WTC11 (cell line): ENCODE data around the gene CYGB. TPM values are rescaled to one million over a fixed set of nuclear protein-coding genes. Genes with fewer than 3 reads are reported as not detected.

ENCODE experiments used
- ARID4B ChIP-seq: sonication (generic); formaldehyde crosslinking; IDR thresholded peaks from 2 replicates; pipeline ENCODE4 v1.8.0; 2023; ENCODE audit warnings: missing genetic modification reagents, mild to moderate bottlenecking, borderline replicate concordance
- CDX4 ChIP-seq: fragments of 250-450 bp; sonication (Bioruptor Pico); IDR thresholded peaks from 2 replicates; pipeline ENCODE4 v1.9.0; 2021; ENCODE audit warnings: moderate library complexity, mild to moderate bottlenecking, inconsistent platforms, borderline replicate concordance
- E2F5 ChIP-seq: sonication (generic); formaldehyde crosslinking; IDR thresholded peaks from 2 replicates; pipeline ENCODE4 v1.8.1; 2022; ENCODE audit warnings: mild to moderate bottlenecking, moderate library complexity, missing genetic modification reagents
- ESRRA ChIP-seq: sonication (generic); formaldehyde crosslinking; IDR thresholded peaks from 2 replicates; pipeline ENCODE4 v1.8.1; 2022; ENCODE audit warnings: mild to moderate bottlenecking, missing genetic modification reagents, borderline replicate concordance
- ETV6 ChIP-seq: sonication (generic); formaldehyde crosslinking; IDR thresholded peaks from 2 replicates; pipeline ENCODE4 v1.8.1; 2022; ENCODE audit warnings: mild to moderate bottlenecking, missing genetic modification reagents
- FOXK1 ChIP-seq: sonication (generic); formaldehyde crosslinking; IDR thresholded peaks from 2 replicates; pipeline ENCODE4 v1.8.0; 2022; ENCODE audit warnings: mild to moderate bottlenecking, moderate library complexity, missing genetic modification reagents
- FOXP1 ChIP-seq: sonication (generic); formaldehyde crosslinking; IDR thresholded peaks from 2 replicates; pipeline ENCODE4 v1.8.0; 2022; ENCODE audit warnings: missing genetic modification reagents, mild to moderate bottlenecking, moderate library complexity, borderline replicate concordance
- FOXP4 ChIP-seq: sonication (generic); formaldehyde crosslinking; IDR thresholded peaks from 2 replicates; pipeline ENCODE4 v1.8.0; 2022; ENCODE audit warnings: mild to moderate bottlenecking, missing genetic modification reagents
- GABPB1 ChIP-seq: sonication (generic); formaldehyde crosslinking; IDR thresholded peaks from 2 replicates; pipeline ENCODE4 v1.8.1; 2023; ENCODE audit warnings: mild to moderate bottlenecking, missing genetic modification reagents
- GTF2I ChIP-seq: fragments of 250-450 bp; sonication (Bioruptor Pico); conservative IDR thresholded peaks from 2 replicates; pipeline ENCODE4 v1.4.0; 2021; ENCODE audit warnings: mild to moderate bottlenecking
- HMGXB4 ChIP-seq: sonication (generic); formaldehyde crosslinking; IDR thresholded peaks from 2 replicates; pipeline ENCODE4 v1.8.1; 2023; ENCODE audit warnings: mild to moderate bottlenecking, moderate library complexity, missing genetic modification reagents
- JAZF1 ChIP-seq: fragments of 250-450 bp; sonication (Bioruptor Pico); IDR thresholded peaks from 2 replicates; pipeline ENCODE4 v1.9.0; 2021; ENCODE audit warnings: moderate library complexity, mild to moderate bottlenecking, inconsistent platforms
- KAT7 ChIP-seq: sonication (generic); formaldehyde crosslinking; IDR thresholded peaks from 2 replicates; pipeline ENCODE4 v1.8.1; 2023; ENCODE audit warnings: missing genetic modification reagents, mild to moderate bottlenecking, borderline replicate concordance
- MLX ChIP-seq: sonication (generic); formaldehyde crosslinking; IDR thresholded peaks from 2 replicates; pipeline ENCODE4 v1.8.1; 2023; ENCODE audit warnings: mild to moderate bottlenecking, missing genetic modification reagents, moderate library complexity
- MYBL2 ChIP-seq: sonication (generic); formaldehyde crosslinking; IDR thresholded peaks from 2 replicates; pipeline ENCODE4 v1.8.1; 2023; ENCODE audit warnings: mild to moderate bottlenecking, moderate library complexity, missing genetic modification reagents
- NFYB ChIP-seq: sonication (generic); formaldehyde crosslinking; conservative IDR thresholded peaks from 2 replicates; pipeline ENCODE4 v1.8.0; 2022; ENCODE audit warnings: low read depth, missing genetic modification reagents
- OVOL2 ChIP-seq: fragments of 250-450 bp; sonication (Bioruptor Pico); IDR thresholded peaks from 2 replicates; pipeline ENCODE4 v1.9.0; 2021; ENCODE audit warnings: mild to moderate bottlenecking, borderline replicate concordance
- PREB ChIP-seq: sonication (generic); formaldehyde crosslinking; IDR thresholded peaks from 2 replicates; pipeline ENCODE4 v1.8.1; 2022; ENCODE audit warnings: mild to moderate bottlenecking, missing genetic modification reagents, moderate library complexity, borderline replicate concordance
- RELA ChIP-seq: sonication (generic); formaldehyde crosslinking; IDR thresholded peaks from 2 replicates; pipeline ENCODE4 v1.8.1; 2022; ENCODE audit warnings: missing genetic modification reagents, mild to moderate bottlenecking, borderline replicate concordance
- SMAD3 ChIP-seq: sonication (generic); formaldehyde crosslinking; IDR thresholded peaks from 2 replicates; pipeline ENCODE4 v1.8.0; 2022; ENCODE audit warnings: missing genetic modification reagents, mild to moderate bottlenecking, borderline replicate concordance
- SP1 ChIP-seq: sonication (generic); formaldehyde crosslinking; conservative IDR thresholded peaks from 2 replicates; pipeline ENCODE4 v1.8.1; 2022; ENCODE audit warnings: missing genetic modification reagents
- TP53 ChIP-seq: sonication (generic); formaldehyde crosslinking; IDR thresholded peaks from 2 replicates; pipeline ENCODE4 v1.8.1; 2023; ENCODE audit warnings: mild to moderate bottlenecking, missing genetic modification reagents
- USF1 ChIP-seq: sonication (generic); formaldehyde crosslinking; IDR thresholded peaks from 2 replicates; pipeline ENCODE4 v1.8.0; 2022; ENCODE audit warnings: mild to moderate bottlenecking, missing genetic modification reagents
- ZNF232 ChIP-seq: sonication (generic); formaldehyde crosslinking; IDR thresholded peaks from 2 replicates; pipeline ENCODE4 v1.8.0; 2022; ENCODE audit warnings: mild to moderate bottlenecking, missing genetic modification reagents
- ZNF671 ChIP-seq: fragments of 250-450 bp; sonication (Bioruptor Pico); IDR thresholded peaks from 2 replicates; pipeline ENCODE4 v1.8.0; 2021; ENCODE audit warnings: mild to moderate bottlenecking
- total RNA-seq: library from RNA; stranded (reverse); gene quantifications from 3 replicates; pipeline ENCODE4 v1.2.3, GENCODE V29; 2021

Gene CYGB
- total RNA-seq, 1 experiment from 2014 or later = 3.6 TPM

GRCh38 chr17:76557368-76558197 is 20.1 kb upstream of the CYGB start (continued):
- TF ChIP-seq ZNF671 (peak; percentile 53; the same call in 1 of the 2 replicates), FOXP4 (CRISPR knock-in tag) (0 out of 2 replicates have a peak, but pooled peaks have one; percentile 38), SP1 (CRISPR knock-in tag) (peak; percentile 89), OVOL2 (CRISPR knock-in tag) (no peak), NFYB (no peak), GTF2I (CRISPR knock-in tag) (no peak), CDX4 (CRISPR knock-in tag) (no peak), MLX (CRISPR knock-in tag) (no peak), E2F5 (CRISPR knock-in tag) (peak; percentile 59; the same call in 1 of the 2 replicates), SMAD3 (CRISPR knock-in tag) (peak; percentile 84; the same call in 1 of the 2 replicates), GABPB1 (CRISPR knock-in tag) (peak; percentile 82), USF1 (CRISPR knock-in tag) (peak; percentile 50; the same call in 1 of the 2 replicates), HMGXB4 (peak; percentile 42; the same call in 1 of the 2 replicates), FOXK1 (CRISPR knock-in tag) (peak; percentile 77; the same call in 1 of the 2 replicates), TP53 (CRISPR knock-in tag) (no peak), RELA (CRISPR knock-in tag) (0 out of 2 replicates have a peak, but pooled peaks have one; percentile 21), ARID4B (peak; percentile 18; the same call in 1 of the 2 replicates), ETV6 (CRISPR knock-in tag) (peak; percentile 86; the same call in 1 of the 2 replicates), ZNF232 (CRISPR knock-in tag) (0 out of 2 replicates have a peak, but pooled peaks have one; percentile 59), MYBL2 (CRISPR knock-in tag) (no peak; the same call in 1 of the 2 replicates), KAT7 (CRISPR knock-in tag) (no peak), ESRRA (CRISPR knock-in tag) (peak; percentile 84; the same call in 1 of the 2 replicates), JAZF1 (CRISPR knock-in tag) (no peak), FOXP1 (CRISPR knock-in tag) (peak; percentile 40; the same call in 1 of the 2 replicates), PREB (peak; percentile 89; the same call in 1 of the 2 replicates)
